Inflammatory macrophage (primary cell): ENCODE data around the gene TBC1D2.

Experiments used
- DNase-seq, 2 donors: peaks; one replicate each; pipeline ENCODE4 v3.0.0-alpha.2; 2020 to 2022

Gene TBC1D2

DNA sequence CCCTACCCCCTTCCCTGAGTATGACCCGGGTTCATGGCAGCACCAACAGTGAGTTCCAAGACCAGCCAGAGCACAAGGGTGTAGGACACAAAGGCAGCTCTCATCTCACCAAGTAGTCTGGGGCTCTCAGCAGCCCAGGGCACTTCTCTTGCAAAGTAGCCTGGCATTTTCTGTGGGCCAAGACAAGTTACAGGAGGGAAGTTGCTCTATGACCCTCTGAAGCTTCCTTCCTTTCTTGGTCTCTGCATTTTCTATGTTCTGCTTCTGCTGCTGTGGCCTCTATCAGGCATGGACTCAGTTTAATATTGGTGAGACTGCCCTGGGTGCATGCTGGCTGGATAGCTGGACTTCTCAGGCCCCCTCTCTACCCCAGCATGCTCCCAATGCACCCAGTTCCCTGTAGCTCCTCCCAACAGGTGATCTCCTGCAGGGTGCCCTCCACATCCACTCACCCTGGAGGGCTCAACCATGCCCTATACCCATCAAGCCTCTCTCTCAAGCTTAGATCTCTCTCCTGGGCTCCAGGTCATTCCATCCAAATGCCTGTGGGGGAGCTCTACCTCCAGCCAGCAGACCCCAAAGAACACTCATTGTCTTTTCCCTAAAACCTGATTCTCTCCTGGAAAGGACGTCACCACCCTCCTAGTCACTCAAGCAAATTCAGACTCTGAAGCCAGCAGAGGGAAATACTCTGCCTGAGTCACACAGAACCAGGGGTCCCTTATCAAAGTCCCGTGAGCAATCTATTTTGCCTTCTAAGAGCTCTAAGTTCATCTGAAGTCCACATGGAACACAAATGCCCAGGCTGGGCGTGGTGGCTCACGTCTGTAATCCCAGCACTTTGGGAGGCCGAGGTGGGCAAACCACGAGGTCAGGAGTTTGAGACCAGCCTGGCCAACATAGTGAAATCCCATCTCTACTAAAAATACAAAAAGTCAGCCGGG lies 13.8 kb downstream of the TBC1D2 start:
- peak; percentile 55 to 60 for DNase-seq

DNA sequence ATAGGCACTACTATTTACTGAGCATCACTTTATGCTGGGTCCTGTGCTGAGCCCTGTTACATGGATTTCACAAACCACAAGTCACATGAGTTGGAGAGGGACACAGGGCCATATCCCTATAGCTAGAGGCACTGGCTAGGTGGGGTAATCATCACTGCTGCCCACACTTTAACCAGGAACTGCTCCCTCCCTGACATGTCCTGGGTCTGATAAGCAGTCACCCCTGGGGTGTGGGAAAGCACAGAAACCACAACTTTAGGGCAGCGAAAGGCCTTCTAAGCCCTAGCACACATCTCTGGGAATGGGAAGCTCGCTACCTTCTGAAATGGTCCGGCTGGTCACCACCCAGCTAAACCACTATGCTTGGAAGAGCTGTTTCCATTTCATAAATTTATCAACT lies 15.0 kb downstream of the TBC1D2 start:
- DNase-seq = peak; percentile 87 to 93

DNA sequence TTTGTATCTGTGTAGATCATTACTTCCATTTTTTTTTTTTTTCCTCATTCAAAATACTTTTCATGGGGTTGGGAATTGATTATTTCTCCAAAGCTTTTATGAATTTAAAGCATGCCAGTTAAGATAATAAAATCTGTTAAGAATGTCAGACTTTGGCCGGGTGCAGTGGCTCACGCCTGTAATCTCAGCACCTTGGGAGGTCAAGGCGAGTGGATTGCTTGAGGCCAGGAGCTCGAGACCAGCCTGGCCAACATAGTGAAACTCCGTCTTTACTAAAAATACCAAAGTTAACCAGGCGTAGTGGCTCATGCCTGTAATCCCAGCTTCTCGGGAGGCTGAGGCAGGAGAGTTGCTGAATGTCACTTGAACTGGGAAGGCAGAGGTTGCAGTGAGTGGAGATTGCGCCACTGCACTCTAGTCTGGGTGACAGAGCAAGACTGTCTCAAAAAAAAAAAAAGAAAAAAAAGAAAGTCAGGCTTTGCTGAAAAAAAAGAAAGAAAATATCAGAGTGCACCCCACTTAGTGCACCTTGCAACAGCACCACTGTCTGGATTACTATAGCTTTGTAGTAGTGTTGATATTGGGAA lies 18.5 kb downstream of the TBC1D2 start:
- peak; percentile 42 to 64 for DNase-seq

DNA sequence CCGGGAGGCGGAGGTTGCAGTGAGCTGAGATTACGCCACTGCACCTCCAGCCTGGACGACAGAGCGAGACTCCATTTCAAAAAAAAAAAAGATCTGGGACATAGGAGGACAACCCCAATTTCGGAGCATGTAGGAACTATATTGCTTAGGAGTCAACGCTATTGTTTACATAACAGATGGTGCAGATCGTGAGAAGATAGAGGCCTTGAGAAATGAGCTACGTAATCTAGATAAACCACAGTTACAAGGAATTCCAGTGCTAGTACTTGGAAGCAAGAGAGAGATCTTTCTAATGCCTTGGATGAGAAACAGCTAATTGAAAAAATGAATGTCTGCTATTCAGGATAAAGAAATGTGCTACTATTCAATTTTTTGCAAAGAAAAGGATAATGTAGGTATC lies 20.3 kb downstream of the TBC1D2 start:
- DNase-seq = no peak

DNA sequence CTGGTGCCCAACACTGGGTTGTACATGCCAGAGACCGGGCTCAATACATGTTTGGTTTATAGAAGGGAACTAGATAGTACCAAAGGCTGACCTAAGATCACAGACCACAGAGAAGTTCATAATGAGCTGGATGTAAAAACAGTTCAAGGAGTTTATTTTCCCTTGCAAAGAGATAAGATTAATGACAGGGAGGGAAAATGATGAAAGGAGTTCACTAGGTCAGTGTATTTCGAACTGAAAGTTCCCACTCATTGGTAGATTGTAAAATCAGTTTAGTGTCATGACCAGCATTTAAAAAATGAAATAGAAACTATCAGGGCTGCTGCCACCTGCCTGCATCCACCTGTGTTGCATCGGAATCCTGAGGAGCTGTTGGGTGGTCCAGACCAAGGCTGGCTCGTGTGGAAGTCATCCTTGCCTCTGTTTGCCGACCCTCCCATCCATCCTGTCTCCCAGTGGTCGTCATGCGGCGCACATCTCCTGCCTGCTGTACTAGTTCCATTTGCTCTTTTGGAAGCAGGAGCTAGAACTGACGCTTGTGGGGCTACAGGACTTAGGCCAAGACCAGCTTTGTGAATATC lies 21.1 kb downstream of the TBC1D2 start:
- DNase-seq = no peak

DNA sequence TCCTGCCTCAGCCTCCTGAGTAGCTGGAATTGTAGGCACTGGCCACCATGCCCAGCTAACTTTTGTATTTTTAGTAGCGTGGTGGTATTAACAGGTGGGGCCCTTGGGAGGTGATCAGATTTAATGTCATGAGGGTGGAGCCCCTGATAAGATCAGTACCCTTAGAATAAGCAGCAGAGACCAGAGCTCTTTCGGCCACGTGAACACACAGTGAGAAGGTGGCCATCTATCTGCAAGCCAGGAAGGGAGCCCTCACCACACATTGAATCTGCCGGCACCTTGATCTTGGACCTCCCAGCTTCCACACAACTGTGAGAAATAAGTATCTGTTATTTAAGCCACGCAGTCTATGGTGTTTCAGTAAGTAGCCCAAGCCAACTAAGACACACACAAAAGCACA lies 22.5 kb downstream of the TBC1D2 start:
- DNase-seq = no peak

DNA sequence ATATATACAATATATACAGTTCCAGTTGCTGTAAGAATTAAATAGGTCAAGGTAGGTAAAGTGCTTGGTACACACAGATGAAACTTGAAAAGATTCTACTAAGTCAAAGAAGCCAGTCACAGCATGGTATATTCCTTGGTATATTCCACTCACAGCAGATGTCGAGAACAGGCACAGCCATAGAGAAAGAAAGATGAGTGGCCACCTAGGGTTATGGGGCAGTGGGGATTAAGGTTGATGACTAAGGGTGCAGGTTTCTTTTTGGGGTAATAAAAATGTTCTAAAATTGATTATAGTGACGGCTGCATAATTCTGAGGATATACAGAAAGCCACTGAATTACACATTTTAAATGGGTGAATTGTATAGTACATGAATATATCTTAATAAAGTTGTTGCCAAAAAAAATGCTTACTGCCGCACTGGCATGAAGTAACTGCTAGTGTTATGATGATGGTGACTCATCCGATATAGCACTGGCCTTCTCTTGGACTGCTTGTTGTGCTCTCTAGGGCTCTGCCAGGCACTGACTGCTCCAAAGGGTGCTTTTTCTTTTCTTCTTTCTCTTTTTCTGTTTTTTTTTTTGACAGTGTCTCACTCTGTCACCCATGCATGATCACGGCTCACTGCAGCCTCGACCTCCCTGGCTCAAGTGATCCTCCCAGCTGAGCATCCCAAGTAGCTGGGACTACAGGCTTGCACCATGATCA lies 23.5 kb downstream of the TBC1D2 start:
- DNase-seq = peak in 1 of 2 donors; percentile 46

DNA sequence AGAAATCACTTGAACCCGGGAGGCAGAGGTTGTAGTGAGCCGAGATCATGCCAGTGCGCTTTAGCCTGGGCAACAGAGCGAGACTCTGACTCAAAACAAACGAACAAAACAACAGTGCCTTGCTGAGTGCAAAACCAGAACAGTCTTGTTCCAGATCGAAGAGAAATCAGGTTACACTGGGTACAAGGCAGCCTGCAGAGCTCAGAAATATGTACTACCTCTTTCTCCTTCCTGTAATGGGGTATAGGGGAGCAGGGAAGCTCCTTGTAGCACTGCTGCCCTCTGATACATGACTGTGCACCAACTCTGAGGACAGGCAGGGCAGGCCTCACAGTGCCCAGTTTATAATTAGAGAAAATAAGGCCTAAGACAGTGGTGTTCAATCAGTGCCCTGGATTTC lies 24.7 kb downstream of the TBC1D2 start:
- no peak for DNase-seq

DNA sequence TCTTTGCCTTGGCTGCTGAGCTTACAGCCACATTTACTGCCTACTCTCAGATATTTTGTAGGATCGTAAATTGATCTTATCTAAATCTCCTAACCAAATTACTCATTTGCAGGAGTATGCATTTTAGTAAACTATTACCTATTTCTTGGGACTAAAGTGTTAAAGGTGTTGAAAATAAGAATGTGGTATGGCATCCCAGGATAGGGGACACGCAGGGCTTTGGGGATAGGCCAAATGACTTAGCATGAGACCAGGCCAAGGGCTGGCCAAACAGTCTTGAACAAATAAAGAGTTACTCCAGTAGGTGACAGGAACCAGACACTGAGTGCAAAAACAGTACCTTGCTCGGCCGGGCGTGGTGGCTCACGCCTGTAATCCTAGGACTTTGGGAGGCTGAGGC lies 25.1 kb downstream of the TBC1D2 start:
- no peak for DNase-seq

DNA sequence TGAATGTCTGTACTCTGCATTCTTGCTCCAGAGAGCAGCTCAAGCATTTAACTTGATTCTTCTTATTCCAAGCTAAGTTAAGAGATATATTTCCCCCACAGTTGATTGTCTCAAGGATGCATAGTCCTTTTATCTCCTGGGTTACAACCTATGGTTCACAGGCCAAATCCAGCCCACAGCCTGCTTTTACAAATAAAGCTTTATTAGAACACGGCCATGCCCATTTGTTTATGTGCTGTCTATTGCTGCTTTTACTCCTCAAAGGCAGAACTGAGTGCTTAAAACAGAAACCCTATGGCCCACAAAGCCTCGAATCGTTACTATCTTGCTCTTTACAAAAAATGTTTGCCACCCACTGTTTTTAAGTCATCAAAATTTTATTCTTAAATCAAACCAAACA lies 25.8 kb downstream of the TBC1D2 start:
- DNase-seq = no peak

DNA sequence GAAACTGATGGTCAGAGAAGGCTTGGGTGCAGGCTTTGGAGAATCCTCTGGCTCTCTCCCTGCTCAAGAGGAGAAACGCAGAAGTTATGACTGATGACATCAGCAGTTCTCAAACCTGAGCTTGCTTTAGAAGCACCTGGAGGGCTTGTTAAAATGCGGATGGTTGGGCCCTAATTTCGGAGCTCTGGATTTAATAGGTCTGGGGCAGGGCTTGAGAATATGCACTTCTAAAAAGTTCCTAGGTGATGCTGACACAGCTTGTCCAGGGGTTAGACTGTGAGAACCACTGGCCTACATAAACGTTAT lies 26.4 kb downstream of the TBC1D2 start:
- DNase-seq = no peak

DNA sequence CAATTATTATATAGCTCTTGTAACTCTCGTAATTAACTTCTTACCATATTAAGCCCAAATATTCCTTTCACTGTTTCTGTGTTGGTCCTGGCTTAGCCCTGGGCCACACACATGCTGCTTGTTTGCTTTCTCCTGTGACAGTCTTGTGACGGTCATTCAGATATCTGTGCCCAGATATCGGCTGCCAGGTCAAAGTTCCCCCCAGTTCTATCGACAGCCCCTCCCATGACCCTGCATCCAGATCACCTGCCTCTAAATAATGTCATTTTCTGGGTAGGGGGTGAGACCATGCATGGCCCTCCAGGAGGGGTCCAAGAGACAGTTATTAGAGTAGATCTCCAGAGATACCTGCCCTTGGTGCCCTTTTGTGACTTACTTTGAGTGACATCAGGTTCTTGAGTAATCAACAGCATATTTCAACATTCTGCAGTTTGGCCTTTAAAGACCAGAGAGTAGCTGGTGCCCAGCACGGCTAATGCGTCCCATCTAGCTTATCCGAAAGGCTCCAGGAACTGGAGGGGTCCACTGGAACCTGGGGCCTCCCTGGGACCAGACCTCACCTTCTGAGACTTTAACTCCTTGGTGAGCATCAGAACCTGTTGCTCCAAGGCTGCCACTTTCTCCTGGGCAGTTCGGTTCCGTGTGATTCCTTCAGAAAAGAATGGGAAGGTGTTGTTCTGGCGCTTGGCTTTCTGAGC lies 26.9 kb downstream of the TBC1D2 start:
- DNase-seq = no peak

DNA sequence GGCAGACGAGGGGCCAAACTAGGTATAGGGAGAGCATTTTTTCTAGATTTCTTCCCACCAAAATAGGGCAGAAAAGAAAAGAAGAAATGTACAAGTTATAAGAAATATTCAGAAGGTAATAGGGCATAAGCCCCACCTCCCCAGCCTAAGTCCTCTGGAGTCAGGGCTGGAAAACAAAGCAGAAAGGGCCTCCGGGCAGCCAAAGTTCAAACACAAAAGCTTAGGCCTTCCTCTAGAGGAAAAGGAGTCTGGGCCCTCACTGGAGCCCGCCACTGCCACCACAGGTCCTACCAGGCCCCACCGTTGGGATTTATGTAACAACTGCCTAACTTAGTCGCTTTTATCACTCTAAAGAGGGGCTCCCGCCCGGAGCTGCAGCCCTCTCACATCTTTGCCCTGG lies 27.6 kb downstream of the TBC1D2 start:
- DNase-seq = no peak

DNA sequence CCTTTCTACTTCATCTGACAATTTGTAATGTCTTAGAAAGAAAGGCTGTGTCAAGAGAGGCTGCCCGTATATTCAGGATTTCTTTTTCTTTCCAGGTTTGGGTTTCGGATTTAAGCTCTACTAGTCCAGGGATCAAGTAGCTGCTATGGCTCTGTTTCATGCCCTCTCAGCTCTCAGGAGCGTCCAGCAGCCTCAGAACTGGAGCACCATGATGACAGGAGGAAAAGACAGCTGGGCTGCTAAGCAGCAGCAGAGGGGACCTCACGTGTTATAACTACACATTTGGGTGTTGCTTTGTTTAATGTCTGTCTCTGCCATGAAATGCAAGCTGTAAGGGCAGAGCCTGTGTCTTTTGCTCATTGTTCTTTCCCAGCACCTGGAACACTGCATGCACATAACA lies 28.5 kb downstream of the TBC1D2 start:
- no peak for DNase-seq

DNA sequence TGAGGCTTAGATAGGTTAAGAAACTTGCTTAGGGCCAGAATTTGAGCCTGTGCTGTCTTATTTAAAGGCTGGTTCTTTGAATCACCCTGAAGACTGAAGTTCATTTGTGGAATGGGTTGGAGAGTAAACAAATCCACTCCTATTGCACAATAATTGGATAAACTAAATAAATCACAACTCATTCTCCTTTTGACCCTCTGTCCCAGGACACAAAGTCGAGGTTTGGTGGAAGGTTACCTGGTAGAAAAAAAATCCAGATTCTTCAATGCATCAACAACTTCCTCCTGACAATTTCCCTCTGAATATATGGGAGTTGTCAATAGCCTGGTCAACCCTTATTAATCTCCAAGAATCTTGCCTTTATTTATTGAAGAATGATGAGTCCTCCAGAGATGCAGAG lies 28.9 kb downstream of the TBC1D2 start:
- no peak for DNase-seq

DNA sequence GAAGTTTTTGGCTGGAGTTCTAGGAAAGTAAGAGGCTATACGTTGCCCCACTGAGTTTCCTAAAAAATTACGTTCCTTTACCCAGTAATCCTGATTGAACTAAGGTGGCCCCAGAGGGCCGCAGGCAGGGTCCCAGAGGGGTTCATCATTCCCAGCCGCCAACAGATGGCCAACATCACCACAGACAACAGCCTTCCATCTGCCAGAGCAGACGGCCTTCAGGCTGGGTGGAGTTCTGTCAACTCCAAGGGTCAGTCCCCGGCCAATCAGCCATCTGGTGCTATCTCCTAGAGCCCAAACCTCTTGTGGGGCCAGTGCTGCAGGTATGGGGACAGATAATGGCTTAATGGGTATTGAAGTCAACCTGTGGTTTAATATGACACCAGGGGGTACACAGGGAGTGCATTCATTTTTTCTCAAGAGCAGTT lies 30.4 kb downstream of the TBC1D2 start:
- no peak for DNase-seq

DNA sequence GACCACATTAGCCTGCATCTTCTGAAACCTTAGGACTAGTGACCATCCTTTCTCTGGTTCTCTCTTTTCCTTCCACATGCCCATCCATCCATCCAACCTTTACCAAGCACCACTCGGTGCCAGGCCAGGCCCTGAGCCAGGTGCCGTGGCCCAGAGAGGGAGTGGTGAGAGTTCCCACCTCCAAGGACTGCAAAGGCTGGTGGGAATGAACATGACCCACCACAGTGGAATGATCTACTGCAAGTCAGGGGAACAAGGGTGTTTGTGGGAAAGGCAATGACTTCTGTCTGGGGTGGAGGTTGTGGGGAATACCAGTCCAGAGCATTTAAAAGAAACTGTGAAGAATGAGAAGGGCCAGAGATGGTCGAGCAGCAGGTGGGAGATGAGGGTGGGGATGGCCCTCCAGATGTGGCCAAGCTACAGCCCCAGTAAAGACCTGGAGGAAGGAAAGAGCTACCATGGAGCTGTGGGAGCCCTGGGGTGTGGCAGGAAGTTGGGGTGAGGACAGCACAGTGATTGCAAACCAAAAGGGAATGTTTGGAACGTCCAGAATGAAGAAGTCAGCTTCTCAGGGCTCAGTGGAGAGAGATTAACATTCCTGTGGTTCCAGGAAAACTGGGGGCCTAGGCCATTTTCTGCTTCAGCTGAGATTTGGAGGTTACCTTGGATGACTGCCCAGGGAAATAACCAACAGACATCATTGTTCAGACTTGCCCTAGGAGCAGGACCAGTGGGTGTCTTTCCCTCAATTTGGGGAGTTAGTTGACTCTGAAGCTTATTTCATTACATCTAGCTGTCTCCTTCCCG lies 32.4 kb downstream of the TBC1D2 start:
- no peak for DNase-seq

DNA sequence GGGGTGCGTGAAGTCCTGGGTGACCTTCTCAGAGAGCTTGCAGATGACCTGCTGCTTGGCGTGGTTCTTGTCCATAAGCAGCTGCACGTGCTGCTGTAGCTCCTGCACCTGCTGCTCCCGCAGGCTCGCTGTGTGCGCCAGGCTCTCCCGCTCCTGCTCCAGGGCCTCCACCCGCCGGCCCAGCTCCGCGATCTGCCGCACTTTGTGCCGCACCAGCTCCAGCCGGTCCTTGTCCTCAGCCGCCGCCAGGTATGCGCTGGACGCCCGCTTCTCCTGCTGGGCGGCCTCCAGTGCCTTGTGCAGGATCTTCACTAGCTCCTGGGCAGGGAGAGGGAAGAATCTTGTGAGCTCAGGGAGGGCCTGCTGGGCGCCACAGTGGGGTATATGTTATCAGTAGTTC lies 34.5 kb downstream of the TBC1D2 start:
- no peak for DNase-seq

DNA sequence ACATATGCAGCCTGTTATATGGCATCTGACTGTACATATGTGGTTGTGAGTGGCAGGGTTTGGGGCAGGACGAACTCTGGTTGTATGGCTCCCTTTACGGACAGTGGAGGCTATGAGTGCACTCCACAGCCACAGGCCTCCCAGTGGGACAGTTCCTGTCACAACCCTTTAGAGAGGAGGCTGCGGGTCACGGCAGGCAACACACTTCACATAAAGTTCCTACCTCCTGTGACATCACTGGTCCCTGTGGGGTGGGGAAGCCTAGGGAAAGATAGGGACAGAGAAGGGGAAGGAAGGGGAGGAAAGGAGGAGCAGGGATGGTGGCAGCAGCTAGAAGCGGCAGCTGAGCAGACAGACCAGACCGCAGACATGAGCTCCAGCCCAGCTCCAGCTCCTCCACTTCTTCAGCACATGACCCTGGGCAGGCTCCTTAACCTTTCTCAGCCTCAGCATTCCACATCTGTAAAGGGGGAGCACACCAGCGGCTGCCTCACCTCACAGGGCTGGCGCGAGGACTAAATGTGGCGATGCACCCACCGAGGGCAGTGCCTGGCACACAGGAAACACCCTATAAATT lies 35.6 kb downstream of the TBC1D2 start:
- DNase-seq = no peak

DNA sequence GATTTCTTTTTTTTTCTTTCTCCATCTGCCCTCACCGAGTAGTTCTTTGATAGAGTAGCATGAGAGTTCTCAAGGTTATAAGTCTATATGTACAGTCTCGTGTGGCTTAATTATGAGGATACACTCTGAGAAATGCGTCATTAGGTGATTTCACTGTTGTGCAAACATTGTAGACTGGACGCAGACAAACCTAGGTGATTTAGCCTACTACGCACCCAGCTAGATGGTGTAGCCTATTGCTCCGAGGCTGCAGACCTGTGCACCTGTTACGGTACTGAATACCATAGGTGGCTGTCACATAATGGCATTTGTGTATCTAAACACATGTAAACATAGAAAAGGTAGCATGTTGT lies 36.1 kb downstream of the TBC1D2 start:
- no peak for DNase-seq

DNA sequence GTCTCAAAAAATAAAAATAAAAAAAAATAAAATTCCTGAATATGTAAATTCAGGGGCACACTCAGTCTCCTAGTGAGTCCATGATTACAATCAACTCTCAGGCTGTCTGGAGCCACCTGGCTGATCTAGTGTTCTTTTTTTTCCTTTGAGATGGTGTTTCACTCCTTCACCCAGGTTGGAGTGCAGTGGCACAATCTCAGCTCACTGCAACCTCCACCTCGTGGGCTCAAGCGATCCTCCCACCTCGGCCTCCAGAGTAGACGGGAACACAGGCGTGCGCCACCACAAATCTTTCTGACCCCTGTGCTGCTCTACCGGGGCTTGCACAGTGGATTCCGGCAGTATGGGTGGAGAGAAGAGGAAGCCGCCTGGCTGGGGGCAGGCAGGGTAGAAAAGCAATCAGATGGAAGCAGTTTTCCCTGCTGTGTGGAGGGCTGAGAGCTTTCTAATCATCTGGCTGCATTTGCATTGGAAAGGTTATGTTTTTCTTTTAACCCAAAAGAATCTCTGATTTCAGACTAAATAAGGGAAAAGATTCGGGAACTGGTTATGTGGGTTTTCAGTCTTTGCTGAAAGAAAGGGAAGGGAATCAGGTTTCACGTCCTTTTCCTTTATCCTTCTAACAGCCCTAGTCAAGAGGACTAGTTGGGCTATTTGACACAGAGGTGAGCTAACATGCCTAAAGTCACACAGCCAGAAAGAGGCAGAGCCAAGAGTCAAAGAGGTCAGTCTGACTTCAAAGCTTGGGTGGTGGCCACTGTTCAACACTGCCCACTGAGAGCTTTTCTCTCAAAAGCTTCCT lies 36.7 kb downstream of the TBC1D2 start:
- no peak for DNase-seq
